GM12878 (cell line): ENCODE results near the gene ATP6V0E1. TPM values are rescaled to one million over a fixed set of nuclear protein-coding genes. Genes with fewer than 3 reads are reported as not detected.

ENCODE experiments used
- ATAC-seq: fragments of 200-7000 bp; cut with Tn5 transposase; 3 replicates; pipeline ENCODE4 v1.9.1; 2020; ENCODE audit warnings: mild to moderate bottlenecking, moderate library complexity
- BruUV-seq: library from RNA; stranded (reverse); fragments of 400-500 nt; replicated peaks from 2 replicates; lab custom pipeline; 2021; lab: Mats Ljungman, UMichigan
- CTCF ChIA-PET: fragments of 300-600 bp; sonication (Branson Sonifier 250); formaldehyde crosslinking; extraction: SDS; loops from one replicate; lab custom pipeline; 2021; ENCODE audit warnings: inconsistent platforms; lab: Yijun Ruan, JAX
- POLR2A ChIA-PET: fragments of 350-600 bp; formaldehyde crosslinking; extraction: SDS; loops from one replicate; lab custom pipeline; 2021; ENCODE audit warnings: inconsistent platforms; lab: Charles Lee
- RAD21 ChIA-PET: fragments of 300-600 bp; sonication (Branson Sonifier 250); formaldehyde crosslinking; loops from one replicate; lab custom pipeline; 2023; ENCODE audit warnings: antibody characterized with exemption; ENCODE audit not compliant: unreplicated experiment; lab: Charles Lee
- SMC1A ChIA-PET: fragments of 300-600 bp; sonication (Branson Sonifier 250); formaldehyde crosslinking; loops from one replicate; lab custom pipeline; 2023; ENCODE audit not compliant: unreplicated experiment, uncharacterized antibody; lab: Charles Lee
- DNase-seq: peaks from one replicate; pipeline ENCODE4 v3.0.0-alpha.2; 2011; ENCODE audit warnings: low read depth, low spot score
- FAIRE-seq: peaks from 3 replicates; lab custom pipeline; 2011; peaks lifted over from hg19 to GRCh38; lab: Jason Lieb, UNC
- H2AFZ ChIP-seq: 2 replicates; pipeline ENCODE4 v1.6.0; 2011; ENCODE audit warnings: low read depth, low read length, control low read depth; ENCODE audit not compliant: control insufficient read depth
- H3K27ac ChIP-seq: 2 replicates; pipeline ENCODE4 v1.5.1; 2011; ENCODE audit warnings: control low read depth; ENCODE audit not compliant: control insufficient read depth, insufficient read depth
- H3K27me3 ChIP-seq, 2 experiments: replicated peaks in 1 of 2; 2 replicates each; pipeline versions ENCODE4 v1.6.0 to v1.6.1; 2011; ENCODE audit warnings: low read length in 1 of 2; ENCODE audit not compliant: control insufficient read depth in 2 of 2, insufficient read depth in 2 of 2
- H3K36me3 ChIP-seq, 2 experiments: 2 replicates each; pipeline ENCODE4 v1.5.1; 2011; ENCODE audit warnings: low read length in 1 of 2; ENCODE audit not compliant: control insufficient read depth in 2 of 2, insufficient read depth in 2 of 2
- H3K4me1 ChIP-seq: 2 replicates; pipeline ENCODE4 v1.6.1; 2011; ENCODE audit warnings: mild to moderate bottlenecking, low read length, moderate library complexity, mixed read lengths; ENCODE audit not compliant: control insufficient read depth, insufficient read depth
- H3K4me2 ChIP-seq: 2 replicates; pipeline ENCODE4 v1.6.0; 2011; ENCODE audit warnings: control low read depth; ENCODE audit not compliant: control insufficient read depth, insufficient read depth
- H3K4me3 ChIP-seq: fragments of 200-600 bp; sonication (generic); 2 replicates; pipeline ENCODE4 v1.5.1; 2016
- H3K79me2 ChIP-seq: 2 replicates; pipeline ENCODE4 v1.6.0; 2011; ENCODE audit warnings: low read length; ENCODE audit not compliant: control insufficient read depth, insufficient read depth
- H3K9ac ChIP-seq: 2 replicates; pipeline ENCODE4 v1.8.0; 2011; ENCODE audit warnings: low read length, control low read depth, mixed read lengths; ENCODE audit not compliant: control insufficient read depth, insufficient read depth
- H3K9me3 ChIP-seq: replicated peaks from 3 replicates; pipeline ENCODE4 v1.5.1; 2011; ENCODE audit warnings: mild to moderate bottlenecking, low read length; ENCODE audit not compliant: control insufficient read depth, insufficient read depth
- H4K20me1 ChIP-seq: 2 replicates; pipeline ENCODE4 v1.6.0; 2011; ENCODE audit not compliant: control insufficient read depth, insufficient read depth
- BACH1 ChIP-seq: fragments of 450-650 bp; IDR thresholded peaks from 2 replicates; pipeline ENCODE4 v1.6.1; 2017; ENCODE audit warnings: mild to moderate bottlenecking, borderline replicate concordance
- BHLHE40 ChIP-seq, 2 experiments: fragments of 450-650 bp in 1 of 2; IDR thresholded peaks; 2 replicates each; pipeline ENCODE4 v1.6.1; 2011 to 2017; ENCODE audit warnings: low read depth in 2 of 2, borderline replicate concordance in 1 of 2, improper control_type of control experiment in 1 of 2, low read length in 1 of 2, mild to moderate bottlenecking in 1 of 2
- CREB1 ChIP-seq: IDR thresholded peaks from 2 replicates; pipeline ENCODE4 v1.6.1; 2012; ENCODE audit warnings: low read depth, mild to moderate bottlenecking, inconsistent platforms
- HSF1 ChIP-seq: fragments of 150-350 bp; IDR thresholded peaks from 2 replicates; pipeline ENCODE4 v1.6.1; 2014; ENCODE audit warnings: mild to moderate bottlenecking, low read depth, low read length
- IRF4 ChIP-seq: IDR thresholded peaks from 2 replicates; pipeline ENCODE4 v1.6.1; 2011; ENCODE audit warnings: low read depth, low read length
- MYB ChIP-seq: fragments of 150-350 bp; IDR thresholded peaks from 2 replicates; pipeline ENCODE4 v1.6.1; 2014; ENCODE audit warnings: mild to moderate bottlenecking, low read depth, low read length, borderline replicate concordance
- POLR2A ChIP-seq: IDR thresholded peaks from 2 replicates; pipeline ENCODE4 v1.6.1; 2011; ENCODE audit warnings: low read depth, mild to moderate bottlenecking, low read length
- RB1 ChIP-seq: fragments of 450-650 bp; formaldehyde crosslinking; IDR thresholded peaks from 2 replicates; pipeline ENCODE4 v1.6.1; 2017; ENCODE audit warnings: mild to moderate bottlenecking, borderline replicate concordance
- SMAD1 ChIP-seq: fragments of 450-650 bp; IDR thresholded peaks from 2 replicates; pipeline ENCODE4 v1.6.1; 2018; ENCODE audit warnings: mild to moderate bottlenecking, low read depth; ENCODE audit not compliant: partially characterized antibody
- SMARCA5 ChIP-seq: fragments of 450-650 bp; IDR thresholded peaks from 2 replicates; pipeline ENCODE4 v1.6.1; 2017; ENCODE audit warnings: mild to moderate bottlenecking
- SPI1 ChIP-seq: IDR thresholded peaks from 2 replicates; pipeline ENCODE4 v1.6.1; 2011; ENCODE audit warnings: low read depth, mild to moderate bottlenecking, low read length, moderate library complexity, borderline replicate concordance; ENCODE audit not compliant: insufficient read depth
- SUZ12 ChIP-seq: fragments of 200-600 bp; sonication (generic); IDR thresholded peaks from one replicate; pipeline ENCODE4 v1.6.1; 2018; ENCODE audit warnings: antibody characterized with exemption, mild to moderate bottlenecking; ENCODE audit not compliant: unreplicated experiment
- TCF3 ChIP-seq: IDR thresholded peaks from 2 replicates; pipeline ENCODE4 v1.6.1; 2012; ENCODE audit warnings: low read depth, mild to moderate bottlenecking, low read length, borderline replicate concordance; ENCODE audit not compliant: insufficient read depth
- USF2 ChIP-seq: IDR thresholded peaks from 2 replicates; pipeline ENCODE4 v1.6.1; 2011; ENCODE audit warnings: low read depth, low read length, improper control_type of control experiment, borderline replicate concordance
- ZNF622 ChIP-seq: fragments of 450-650 bp; IDR thresholded peaks from 2 replicates; pipeline ENCODE4 v1.6.1; 2017; ENCODE audit warnings: mild to moderate bottlenecking, inconsistent platforms
- WGBS: methylation state at CpG from one replicate; pipeline ENCODE4 v1.1.6; 2016; ENCODE audit warnings: low lambda C conversion rate; ENCODE audit not compliant: insufficient replicate concordance, insufficient coverage; ENCODE audit errors: missing lambda C conversion rate; 5-methylcytosine and 5-hydroxymethylcytosine counted together
- in situ Hi-C: fragments of 300-500 bp; cut with MboI; formaldehyde crosslinking; loops from 9 replicates; pipeline ENCODE4 v1.14.3; 2018; ENCODE audit warnings: mixed read lengths
- intact Hi-C: fragments of 100-400 bp; cut with micrococcal nuclease; formaldehyde crosslinking; loops from one replicate; pipeline ENCODE4 v1.14.2; 2022; ENCODE audit not compliant: unreplicated experiment
- polyA plus RNA-seq, 11 experiments: library from polyadenylated mRNA; depleted of rRNA in 4 of 11; unstranded in 6 of 11; stranded (reverse) in 5 of 11; fragments of >200 nt; fragmentation: Nextera tagmentation in 4 of 11; fragmentation: Illumina TruSeq in 1 of 11; extraction: Ambion mirVana in 4 of 11; extraction: Trizol in 1 of 11; gene quantifications; 1 replicate in 1 of 11; 2 replicates in 10 of 11; pipeline versions ENCODE4 v1.2.1 to v1.2.3, GENCODE V29; 2011 to 2016; ENCODE audit warnings: inconsistent platforms in 2 of 11, missing spikeins in 2 of 11, low read depth in 1 of 11
- total RNA-seq, 4 experiments: library from RNA; depleted of rRNA in 3 of 4; stranded (reverse); fragments of >200 nt in 3 of 4; fragmentation: Illumina TruSeq in 1 of 4; extraction: Trizol in 1 of 4; gene quantifications; 2 replicates each; pipeline versions ENCODE4 v1.2.1 to v1.2.3, GENCODE V29; 2013 to 2021
- TF ChIP-seq, protein P1 (sequence below): IDR thresholded peaks from 2 replicates; pipeline ENCODE4 v1.6.1; 2012; ENCODE audit warnings: improper control_type of control experiment, low read depth, low read length; ENCODE audit not compliant: insufficient replicate concordance

ATP6V0E1 gene
- total and polyA plus RNA-seq, 10 of the 15 experiments (the other 5 are each of a cell fraction or from before 2014, with no cell fraction given) = 143 to 787 (median 306) TPM

DNA sequence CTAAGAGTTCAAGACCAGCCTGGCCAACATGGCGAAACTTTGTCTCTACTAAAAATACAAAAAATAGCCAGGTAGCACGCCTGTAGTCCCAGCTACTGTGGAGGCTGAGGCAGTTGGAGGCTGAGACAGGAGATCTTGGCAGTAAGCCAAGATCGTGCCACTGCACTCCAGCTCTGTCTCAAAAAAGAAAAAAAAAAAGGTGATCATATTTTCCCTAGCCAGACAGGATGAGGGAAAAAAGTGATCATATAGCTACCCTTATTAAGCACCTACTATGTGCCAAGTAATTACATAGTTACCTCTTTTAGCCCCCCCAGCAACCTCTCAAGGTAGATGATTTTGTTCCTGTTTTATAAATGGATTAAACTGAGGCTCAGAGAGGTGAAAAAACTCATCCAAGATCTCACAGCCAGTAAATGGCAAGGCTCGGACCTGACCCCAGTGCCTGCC is 42.5 kb upstream of the ATP6V0E1 start (continued):
- no peak for TF ChIP-seq HSF1
- TF ChIP-seq MYB = no peak
- no peak for TF ChIP-seq TCF3
- TF ChIP-seq IRF4 = no peak
- TF ChIP-seq BACH1 = no peak
- TF ChIP-seq BHLHE40 (IDR thresholded peaks at IDR 0.05; ENCODE audit: borderline replicate concordance in 1 of 2, low read depth in 2 of 2, low read length in 1 of 2) = no peak
- TF ChIP-seq SUZ12 = no peak
- no peak for TF ChIP-seq SPI1
- TF ChIP-seq ZNF622 = no peak

DNA sequence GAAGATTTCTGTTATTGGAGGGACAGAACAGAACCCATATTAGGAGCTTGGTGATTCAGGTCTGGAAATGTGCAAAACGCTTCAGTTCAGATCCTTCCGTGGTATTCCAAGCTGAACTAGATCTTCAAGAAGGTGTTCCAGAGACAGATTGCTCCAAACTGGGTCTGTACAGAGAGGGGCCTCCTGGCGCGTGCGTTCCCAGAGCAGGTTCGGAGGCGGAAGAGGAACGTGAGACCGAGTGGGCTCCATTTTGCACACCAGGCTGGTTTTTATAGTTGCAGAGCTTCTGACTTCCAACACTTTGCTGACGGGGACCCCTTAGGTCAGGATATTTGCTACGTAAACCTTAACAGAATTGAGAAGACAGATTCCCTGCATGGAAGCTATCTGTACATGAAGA is 41.0 kb upstream of the ATP6V0E1 start:
- no peak for FAIRE-seq
- in situ Hi-C loops = no loop called here
- no peak for TF ChIP-seq USF2
- TF ChIP-seq BHLHE40 (IDR thresholded peaks at IDR 0.05; ENCODE audit: borderline replicate concordance in 1 of 2, low read depth in 2 of 2, low read length in 1 of 2) = no peak
- no peak for TF ChIP-seq POLR2A
- TF ChIP-seq, protein P1, sequence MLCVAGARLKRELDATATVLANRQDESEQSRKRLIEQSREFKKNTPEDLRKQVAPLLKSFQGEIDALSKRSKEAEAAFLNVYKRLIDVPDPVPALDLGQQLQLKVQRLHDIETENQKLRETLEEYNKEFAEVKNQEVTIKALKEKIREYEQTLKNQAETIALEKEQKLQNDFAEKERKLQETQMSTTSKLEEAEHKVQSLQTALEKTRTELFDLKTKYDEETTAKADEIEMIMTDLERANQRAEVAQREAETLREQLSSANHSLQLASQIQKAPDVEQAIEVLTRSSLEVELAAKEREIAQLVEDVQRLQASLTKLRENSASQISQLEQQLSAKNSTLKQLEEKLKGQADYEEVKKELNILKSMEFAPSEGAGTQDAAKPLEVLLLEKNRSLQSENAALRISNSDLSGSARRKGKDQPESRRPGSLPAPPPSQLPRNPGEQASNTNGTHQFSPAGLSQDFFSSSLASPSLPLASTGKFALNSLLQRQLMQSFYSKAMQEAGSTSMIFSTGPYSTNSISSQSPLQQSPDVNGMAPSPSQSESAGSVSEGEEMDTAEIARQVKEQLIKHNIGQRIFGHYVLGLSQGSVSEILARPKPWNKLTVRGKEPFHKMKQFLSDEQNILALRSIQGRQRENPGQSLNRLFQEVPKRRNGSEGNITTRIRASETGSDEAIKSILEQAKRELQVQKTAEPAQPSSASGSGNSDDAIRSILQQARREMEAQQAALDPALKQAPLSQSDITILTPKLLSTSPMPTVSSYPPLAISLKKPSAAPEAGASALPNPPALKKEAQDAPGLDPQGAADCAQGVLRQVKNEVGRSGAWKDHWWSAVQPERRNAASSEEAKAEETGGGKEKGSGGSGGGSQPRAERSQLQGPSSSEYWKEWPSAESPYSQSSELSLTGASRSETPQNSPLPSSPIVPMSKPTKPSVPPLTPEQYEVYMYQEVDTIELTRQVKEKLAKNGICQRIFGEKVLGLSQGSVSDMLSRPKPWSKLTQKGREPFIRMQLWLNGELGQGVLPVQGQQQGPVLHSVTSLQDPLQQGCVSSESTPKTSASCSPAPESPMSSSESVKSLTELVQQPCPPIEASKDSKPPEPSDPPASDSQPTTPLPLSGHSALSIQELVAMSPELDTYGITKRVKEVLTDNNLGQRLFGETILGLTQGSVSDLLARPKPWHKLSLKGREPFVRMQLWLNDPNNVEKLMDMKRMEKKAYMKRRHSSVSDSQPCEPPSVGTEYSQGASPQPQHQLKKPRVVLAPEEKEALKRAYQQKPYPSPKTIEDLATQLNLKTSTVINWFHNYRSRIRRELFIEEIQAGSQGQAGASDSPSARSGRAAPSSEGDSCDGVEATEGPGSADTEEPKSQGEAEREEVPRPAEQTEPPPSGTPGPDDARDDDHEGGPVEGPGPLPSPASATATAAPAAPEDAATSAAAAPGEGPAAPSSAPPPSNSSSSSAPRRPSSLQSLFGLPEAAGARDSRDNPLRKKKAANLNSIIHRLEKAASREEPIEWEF = no peak
- TF ChIP-seq SMARCA5 = no peak
- no peak for TF ChIP-seq RB1
- no peak for TF ChIP-seq CREB1
- TF ChIP-seq SMAD1 = no peak

More for the DNA sequence above, 41.0 kb upstream of the ATP6V0E1 start:
- Histone ChIP-seq H3K9ac (no peak overlapping the region), H3K79me2 (no peaks in the 10 kb centered on the region), H4K20me1 (no peaks in the 10 kb centered on the region), H3K4me3 (no peak overlapping the region), H3K36me3 (peaks cover 5 to 6% of the 10 kb centered on the region in 2 experiments; a peak in 2 of 4 replicates), H3K27ac (no peak overlapping the region), H2AFZ (no peak overlapping the region), H3K4me2 (no peak overlapping the region), H3K4me1 (no peaks in the 10 kb centered on the region), H3K27me3 (no peaks in the 10 kb centered on the region), H3K9me3 (no peaks in the 10 kb centered on the region)
- RAD21 ChIA-PET = no interaction called here
- ATAC-seq = no peak
- no peak for DNase-seq
- BruUV-seq = no TSS peak
- 88% methylated on average over 11 of the region's 11 CpGs for WGBS
- CTCF ChIA-PET = no interaction called here
- SMC1A ChIA-PET = no interaction called here
- POLR2A ChIA-PET = interaction anchor here (0.6 kb wide), 1 partner anchor 26 kb away, joined by 3 read pairs; no protein-coding TSS in a partner anchor
- intact Hi-C loops = no loop called here
